Measurements from ENCODE around the gene GPR37.

DNA sequence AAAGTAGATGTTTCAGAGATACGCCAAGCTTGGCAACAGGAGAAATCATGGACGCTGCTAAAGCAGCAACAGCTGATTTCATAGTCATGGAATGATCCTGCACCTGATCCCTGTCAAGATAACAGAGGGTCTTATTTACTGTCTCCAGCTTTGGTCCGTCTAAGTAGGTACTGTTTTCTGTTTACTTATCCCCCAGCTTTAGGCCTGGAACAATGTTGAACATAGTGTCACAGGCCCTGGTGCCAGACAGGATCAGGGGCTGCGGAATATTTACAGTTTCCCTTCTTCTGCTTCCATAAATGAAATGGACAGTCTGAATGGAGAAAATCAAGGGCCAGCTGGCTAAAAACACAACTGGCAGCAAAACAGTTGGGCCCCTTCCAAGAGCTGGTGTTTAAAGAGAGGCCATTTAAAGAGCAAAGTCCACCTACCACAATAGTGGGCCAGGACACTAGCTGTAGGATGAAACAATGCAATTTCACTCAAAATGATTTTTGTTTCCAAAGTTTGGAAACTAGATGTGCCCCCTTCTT lies 2.9 kb downstream of the GPR37 start:
- TF ChIP-seq, protein P1, sequence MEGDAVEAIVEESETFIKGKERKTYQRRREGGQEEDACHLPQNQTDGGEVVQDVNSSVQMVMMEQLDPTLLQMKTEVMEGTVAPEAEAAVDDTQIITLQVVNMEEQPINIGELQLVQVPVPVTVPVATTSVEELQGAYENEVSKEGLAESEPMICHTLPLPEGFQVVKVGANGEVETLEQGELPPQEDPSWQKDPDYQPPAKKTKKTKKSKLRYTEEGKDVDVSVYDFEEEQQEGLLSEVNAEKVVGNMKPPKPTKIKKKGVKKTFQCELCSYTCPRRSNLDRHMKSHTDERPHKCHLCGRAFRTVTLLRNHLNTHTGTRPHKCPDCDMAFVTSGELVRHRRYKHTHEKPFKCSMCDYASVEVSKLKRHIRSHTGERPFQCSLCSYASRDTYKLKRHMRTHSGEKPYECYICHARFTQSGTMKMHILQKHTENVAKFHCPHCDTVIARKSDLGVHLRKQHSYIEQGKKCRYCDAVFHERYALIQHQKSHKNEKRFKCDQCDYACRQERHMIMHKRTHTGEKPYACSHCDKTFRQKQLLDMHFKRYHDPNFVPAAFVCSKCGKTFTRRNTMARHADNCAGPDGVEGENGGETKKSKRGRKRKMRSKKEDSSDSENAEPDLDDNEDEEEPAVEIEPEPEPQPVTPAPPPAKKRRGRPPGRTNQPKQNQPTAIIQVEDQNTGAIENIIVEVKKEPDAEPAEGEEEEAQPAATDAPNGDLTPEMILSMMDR (IDR thresholded peaks at IDR 0.05) = no peak
- TF ChIP-seq EP300 (IDR thresholded peaks at IDR 0.05; ENCODE audit: low read depth) = no peak

All from transverse colon (tissue), 3 donors.